WTC11 (cell line): Measurements from ENCODE around the gene AVPR1B.

Source experiments
- ATF6 ChIP-seq: sonication (generic); formaldehyde crosslinking; IDR thresholded peaks from 2 replicates; pipeline ENCODE4 v1.8.1; 2023; ENCODE audit warnings: mild to moderate bottlenecking, missing genetic modification reagents
- CTCF ChIP-seq: fragments of 200-600 bp; IDR thresholded peaks from 2 replicates; pipeline ENCODE4 v1.8.0; 2022; ENCODE audit warnings: antibody characterized with exemption
- E2F1 ChIP-seq: sonication (generic); formaldehyde crosslinking; IDR thresholded peaks from 2 replicates; pipeline ENCODE4 v1.8.0; 2022; ENCODE audit warnings: mild to moderate bottlenecking, missing genetic modification reagents
- TEAD4 ChIP-seq: sonication (generic); formaldehyde crosslinking; IDR thresholded peaks from 2 replicates; pipeline ENCODE4 v1.8.0; 2022; ENCODE audit warnings: mild to moderate bottlenecking, missing genetic modification reagents

- TF ChIP-seq ATF6 (CRISPR knock-in tag) (no peak), E2F1 (CRISPR knock-in tag) (no peak), TEAD4 (CRISPR knock-in tag) (no peak), CTCF (no peak)
Measured at GRCh38 chr1:206062464-206062863, 54.7 kb downstream of the AVPR1B start.
